ENCODE results near the gene CTNNA3.

DNA sequence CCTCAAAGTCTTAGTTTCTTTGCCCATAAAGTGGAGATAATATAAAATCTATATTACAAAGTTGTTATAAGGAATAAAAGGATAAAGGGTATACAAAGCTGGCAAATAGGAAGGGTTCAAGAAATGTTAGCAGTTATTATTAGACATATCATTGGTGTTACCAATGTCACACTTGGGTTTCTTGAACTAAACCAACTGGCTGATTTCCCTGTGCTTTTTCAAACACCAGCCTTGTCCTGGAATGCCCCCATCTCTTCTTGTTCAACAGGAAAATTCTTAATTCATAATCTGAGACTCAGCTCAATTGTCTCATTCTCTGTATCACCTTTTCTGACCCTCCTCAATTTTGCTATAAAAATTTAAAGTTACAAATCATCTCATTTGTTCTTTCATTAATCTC, 913.9 kb downstream of the CTNNA3 start:
- TF ChIP-seq, protein P1, sequence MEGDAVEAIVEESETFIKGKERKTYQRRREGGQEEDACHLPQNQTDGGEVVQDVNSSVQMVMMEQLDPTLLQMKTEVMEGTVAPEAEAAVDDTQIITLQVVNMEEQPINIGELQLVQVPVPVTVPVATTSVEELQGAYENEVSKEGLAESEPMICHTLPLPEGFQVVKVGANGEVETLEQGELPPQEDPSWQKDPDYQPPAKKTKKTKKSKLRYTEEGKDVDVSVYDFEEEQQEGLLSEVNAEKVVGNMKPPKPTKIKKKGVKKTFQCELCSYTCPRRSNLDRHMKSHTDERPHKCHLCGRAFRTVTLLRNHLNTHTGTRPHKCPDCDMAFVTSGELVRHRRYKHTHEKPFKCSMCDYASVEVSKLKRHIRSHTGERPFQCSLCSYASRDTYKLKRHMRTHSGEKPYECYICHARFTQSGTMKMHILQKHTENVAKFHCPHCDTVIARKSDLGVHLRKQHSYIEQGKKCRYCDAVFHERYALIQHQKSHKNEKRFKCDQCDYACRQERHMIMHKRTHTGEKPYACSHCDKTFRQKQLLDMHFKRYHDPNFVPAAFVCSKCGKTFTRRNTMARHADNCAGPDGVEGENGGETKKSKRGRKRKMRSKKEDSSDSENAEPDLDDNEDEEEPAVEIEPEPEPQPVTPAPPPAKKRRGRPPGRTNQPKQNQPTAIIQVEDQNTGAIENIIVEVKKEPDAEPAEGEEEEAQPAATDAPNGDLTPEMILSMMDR (conservative IDR thresholded peaks at IDR 0.05; ENCODE audit: low read length), result no peak
- TF ChIP-seq EZH2phosphoT487 (IDR thresholded peaks at IDR 0.05; ENCODE audit: borderline replicate concordance), result no peak
